DOHH2 (cell line): ENCODE results near the gene GKAP1.

Experiments used
- H3F3A ChIP-seq: fragments of 200-600 bp; sonication (generic), shearing (Covaris generic); 2 replicates; pipeline ENCODE4 v1.6.0; 2016; ENCODE audit warnings: antibody characterized with exemption, mild to moderate bottlenecking; ENCODE audit not compliant: control insufficient read depth, insufficient read depth
- H3K27ac ChIP-seq: fragments of 200-600 bp; sonication (generic); 2 replicates; pipeline ENCODE4 v1.5.1; 2014; ENCODE audit warnings: low read depth, mild to moderate bottlenecking, low read length, moderate library complexity
- H3K27me3 ChIP-seq: fragments of 200-600 bp; sonication (generic); 2 replicates; pipeline ENCODE4 v1.6.1; 2014; ENCODE audit warnings: mild to moderate bottlenecking, low read length, mixed read lengths; ENCODE audit not compliant: control insufficient read depth
- H3K36me3 ChIP-seq: fragments of 200-600 bp; sonication (generic); 2 replicates; pipeline ENCODE4 v1.6.1; 2014; ENCODE audit warnings: mild to moderate bottlenecking, low read length, moderate library complexity, mixed read lengths; ENCODE audit not compliant: control insufficient read depth
- H3K4me1 ChIP-seq: fragments of 200-600 bp; sonication (generic); 2 replicates; pipeline ENCODE4 v1.6.1; 2014; ENCODE audit warnings: mild to moderate bottlenecking, low read length, mixed read lengths; ENCODE audit not compliant: control insufficient read depth
- H3K4me2 ChIP-seq: fragments of 200-600 bp; sonication (generic); 2 replicates; pipeline ENCODE4 v1.6.0; 2014; ENCODE audit warnings: mild to moderate bottlenecking, low read length, moderate library complexity
- H3K4me3 ChIP-seq: fragments of 200-600 bp; sonication (generic); 2 replicates; pipeline ENCODE4 v1.5.1; 2014; ENCODE audit warnings: mild to moderate bottlenecking, low read length, mixed read lengths
- H3K79me2 ChIP-seq: fragments of 200-600 bp; sonication (generic); 2 replicates; pipeline ENCODE4 v1.6.1; 2014; ENCODE audit warnings: mild to moderate bottlenecking, low read length, mixed read lengths; ENCODE audit not compliant: control insufficient read depth
- H3K9me2 ChIP-seq: fragments of 200-600 bp; sonication (generic); replicated peaks from 2 replicates; pipeline ENCODE4 v1.6.1; 2014; ENCODE audit warnings: mild to moderate bottlenecking, low read length, mixed read lengths; ENCODE audit not compliant: control insufficient read depth
- H3K9me3 ChIP-seq: fragments of 200-600 bp; sonication (generic); 2 replicates; pipeline ENCODE4 v1.6.1; 2014; ENCODE audit warnings: antibody characterized with exemption, low read length, mixed read lengths; ENCODE audit not compliant: control insufficient read depth, insufficient read depth
- H4K20me1 ChIP-seq: fragments of 200-600 bp; sonication (generic); 2 replicates; pipeline ENCODE4 v1.6.0; 2014; ENCODE audit warnings: low read depth, mild to moderate bottlenecking, antibody characterized with exemption, low read length, moderate library complexity; ENCODE audit not compliant: control insufficient read depth, insufficient read depth
- EZH2phosphoT487 ChIP-seq: fragments of 200-600 bp; sonication (generic); IDR thresholded peaks from 2 replicates; pipeline ENCODE4 v1.6.1; 2017; ENCODE audit warnings: borderline replicate concordance, mild to moderate bottlenecking, antibody characterized with exemption, low read length, moderate library complexity, mixed read lengths
- TF ChIP-seq, protein P1 (sequence below): fragments of 200-600 bp; sonication (generic); IDR thresholded peaks from one replicate; pipeline ENCODE4 v1.5.1; 2014; ENCODE audit warnings: antibody characterized with exemption, mild to moderate bottlenecking, low read depth, low read length; ENCODE audit not compliant: poor library complexity, severe bottlenecking

The GKAP1 gene

DNA sequence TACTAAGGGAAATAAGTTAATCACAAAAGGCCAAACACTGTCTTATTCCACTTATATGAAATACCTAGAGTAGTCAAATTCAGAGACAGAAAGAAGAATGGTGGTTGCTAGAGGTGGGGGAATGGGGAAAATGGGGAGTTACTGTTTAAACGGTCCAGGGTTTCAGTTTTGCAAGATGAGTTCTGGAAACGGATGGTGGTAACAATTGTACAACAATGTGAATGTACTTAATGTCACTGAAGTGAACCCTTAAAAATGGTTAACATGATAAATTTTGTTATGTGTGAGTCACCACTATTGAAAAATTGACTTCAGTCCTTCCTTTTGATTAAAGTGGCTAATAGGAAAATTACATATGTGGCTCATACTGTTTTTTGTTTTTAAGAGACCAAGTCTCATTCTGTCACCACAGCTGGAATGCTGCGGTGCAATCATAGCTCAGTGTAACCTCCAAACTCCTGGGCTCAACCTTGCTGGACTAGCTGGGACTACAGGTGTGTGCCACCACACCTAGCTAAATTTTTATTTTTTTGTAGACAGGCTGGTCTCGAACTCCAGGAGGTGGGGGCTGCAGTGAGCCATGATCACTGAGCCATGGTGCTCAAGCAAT is 118.5 kb downstream of the GKAP1 start:
- Histone ChIP-seq H3K4me1 (peaks cover 89% of the 10 kb centered on the region), H3K9me3 (no peaks in the 10 kb centered on the region), H3K79me2 (peaks cover 100% of the 10 kb centered on the region), H3K27me3 (no peaks in the 10 kb centered on the region), H3K4me2 (peak overlapping the region; percentile 4), H3K4me3 (no peak overlapping the region), H3F3A (no peaks in the 10 kb centered on the region), H3K36me3 (peaks cover 3% of the 10 kb centered on the region; the same call in 1 of the 2 replicates), H3K27ac (no peak overlapping the region), H3K9me2 (no peaks in the 10 kb centered on the region), H4K20me1 (peaks cover 8% of the 10 kb centered on the region)
- TF ChIP-seq EZH2phosphoT487: no peak
- TF ChIP-seq, protein P1, sequence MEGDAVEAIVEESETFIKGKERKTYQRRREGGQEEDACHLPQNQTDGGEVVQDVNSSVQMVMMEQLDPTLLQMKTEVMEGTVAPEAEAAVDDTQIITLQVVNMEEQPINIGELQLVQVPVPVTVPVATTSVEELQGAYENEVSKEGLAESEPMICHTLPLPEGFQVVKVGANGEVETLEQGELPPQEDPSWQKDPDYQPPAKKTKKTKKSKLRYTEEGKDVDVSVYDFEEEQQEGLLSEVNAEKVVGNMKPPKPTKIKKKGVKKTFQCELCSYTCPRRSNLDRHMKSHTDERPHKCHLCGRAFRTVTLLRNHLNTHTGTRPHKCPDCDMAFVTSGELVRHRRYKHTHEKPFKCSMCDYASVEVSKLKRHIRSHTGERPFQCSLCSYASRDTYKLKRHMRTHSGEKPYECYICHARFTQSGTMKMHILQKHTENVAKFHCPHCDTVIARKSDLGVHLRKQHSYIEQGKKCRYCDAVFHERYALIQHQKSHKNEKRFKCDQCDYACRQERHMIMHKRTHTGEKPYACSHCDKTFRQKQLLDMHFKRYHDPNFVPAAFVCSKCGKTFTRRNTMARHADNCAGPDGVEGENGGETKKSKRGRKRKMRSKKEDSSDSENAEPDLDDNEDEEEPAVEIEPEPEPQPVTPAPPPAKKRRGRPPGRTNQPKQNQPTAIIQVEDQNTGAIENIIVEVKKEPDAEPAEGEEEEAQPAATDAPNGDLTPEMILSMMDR: no peak

GRCh38 chr9:83691492-83691891 is 126.1 kb downstream of the GKAP1 start:
- Histone ChIP-seq H3K79me2 (peaks cover 100% of the 10 kb centered on the region), H3K4me3 (no peak overlapping the region), H3K4me2 (no peak overlapping the region), H3K27me3 (no peaks in the 10 kb centered on the region), H3K27ac (no peak overlapping the region), H3F3A (no peaks in the 10 kb centered on the region), H4K20me1 (peaks cover 45% of the 10 kb centered on the region), H3K4me1 (peaks cover 62% of the 10 kb centered on the region), H3K9me2 (no peaks in the 10 kb centered on the region), H3K36me3 (peaks cover 10% of the 10 kb centered on the region; the same call in 1 of the 2 replicates), H3K9me3 (no peaks in the 10 kb centered on the region)
- TF ChIP-seq EZH2phosphoT487: no peak
- TF ChIP-seq, protein P1: no peak
